ENCODE data around the gene ABO.
"Not testable (repeated sequence)": the region's sequence is repeated elsewhere in the genome, so short reads cannot be mapped to it uniquely, and the experiment has no call there.

ABO gene

GRCh38 chr9:133225171-133226011 is 49.6 kb downstream of the ABO start:
- no peak for DNase-seq (ENCODE audit: low read depth)

- no peak for DNase-seq (ENCODE audit: low read depth)
These were observed 50.2 kb downstream of the ABO start for GRCh38 chr9:133224762-133225161.

GRCh38 chr9:133223159-133223756 is 51.7 kb downstream of the ABO start:
- DNase-seq (ENCODE audit: low read depth), result not testable (repeated sequence)

GRCh38 chr9:133221994-133222393 is 53.0 kb downstream of the ABO start:
- not testable (repeated sequence) for DNase-seq (ENCODE audit: low read depth)

GRCh38 chr9:133221177-133221809 is 53.7 kb downstream of the ABO start:
- no peak for DNase-seq (ENCODE audit: low read depth)

- not testable (repeated sequence) for DNase-seq (ENCODE audit: low read depth)
These were observed 56.7 kb downstream of the ABO start for GRCh38 chr9:133218049-133218975.

GRCh38 chr9:133217333-133217988 is 57.5 kb downstream of the ABO start:
- DNase-seq (ENCODE audit: low read depth), result not testable (repeated sequence)

- not testable (repeated sequence) for DNase-seq (ENCODE audit: low read depth)
These were observed 60.7 kb downstream of the ABO start for GRCh38 chr9:133214276-133214675.

GRCh38 chr9:133210609-133211008 is 64.4 kb downstream of the ABO start:
- no peak for DNase-seq (ENCODE audit: low read depth)

- DNase-seq (ENCODE audit: low read depth), result no peak
These were observed 64.8 kb downstream of the ABO start for GRCh38 chr9:133210202-133210532.

- DNase-seq (ENCODE audit: low read depth), result not testable (repeated sequence)
These were observed 65.4 kb downstream of the ABO start for GRCh38 chr9:133209327-133210201.

GRCh38 chr9:133208880-133209300 is 66.1 kb downstream of the ABO start, which contains the start of gene OBP2B:
Gene OBP2B, minus strand, starts transcription at chr9:133209250. Its CDS starts 51 bp downstream, at chr9:133209199.
- DNase-seq (ENCODE audit: low read depth), result not testable (repeated sequence)

- DNase-seq (ENCODE audit: low read depth), result not testable (repeated sequence)
These were observed 66.7 kb downstream of the ABO start for GRCh38 chr9:133208171-133208879.

GRCh38 chr9:133207540-133208170 is 67.3 kb downstream of the ABO start:
- no peak for DNase-seq (ENCODE audit: low read depth)

GRCh38 chr9:133207021-133207531 is 67.9 kb downstream of the ABO start:
- no peak for DNase-seq (ENCODE audit: low read depth)

- no peak for DNase-seq (ENCODE audit: low read depth)
These were observed 68.7 kb downstream of the ABO start for GRCh38 chr9:133205996-133206931.

GRCh38 chr9:133205481-133205887 is 69.5 kb downstream of the ABO start:
- not testable (repeated sequence) for DNase-seq (ENCODE audit: low read depth)
